AG09309 (cell line): ENCODE data around the gene CNPY1.

ENCODE experiments used
- DNase-seq: peaks from one replicate; pipeline ENCODE4 v3.0.0-alpha.2; 2010; ENCODE audit warnings: low read depth
- H3K4me3 ChIP-seq: 2 replicates; pipeline ENCODE4 v1.5.1; 2011; ENCODE audit warnings: mild to moderate bottlenecking, low read depth, low read length, moderate library complexity; ENCODE audit not compliant: control insufficient read depth
- CTCF ChIP-seq: IDR thresholded peaks from 2 replicates; pipeline ENCODE4 v1.5.1; 2011; ENCODE audit warnings: mild to moderate bottlenecking, low read depth, low read length, inconsistent platforms; ENCODE audit not compliant: insufficient read depth, control insufficient read depth; ENCODE audit errors: missing control alignments

CNPY1 gene

DNA sequence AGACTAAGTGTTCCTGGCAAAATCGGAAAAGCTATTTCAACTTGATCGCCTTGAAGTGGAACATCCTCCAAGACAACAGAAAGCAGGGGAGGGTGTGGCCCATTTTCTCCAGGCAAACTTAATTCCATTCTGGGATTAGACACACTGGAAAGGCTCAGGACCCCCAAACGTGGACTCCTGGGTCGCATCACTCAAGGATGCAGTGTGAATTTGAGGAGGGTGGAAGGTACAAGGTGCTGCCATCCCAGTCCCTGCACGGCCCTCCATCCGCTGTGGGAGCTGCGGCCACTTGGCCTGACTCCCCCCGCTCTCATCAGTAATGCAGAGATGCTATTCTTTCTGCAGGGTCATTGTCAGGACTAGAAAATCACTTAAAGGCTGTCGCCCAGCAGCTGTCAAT is 2.4 kb downstream of the CNPY1 start:
- H3K4me3 ChIP-seq: no peak overlapping the region
- no peak for DNase-seq
- TF ChIP-seq CTCF: no peak

DNA sequence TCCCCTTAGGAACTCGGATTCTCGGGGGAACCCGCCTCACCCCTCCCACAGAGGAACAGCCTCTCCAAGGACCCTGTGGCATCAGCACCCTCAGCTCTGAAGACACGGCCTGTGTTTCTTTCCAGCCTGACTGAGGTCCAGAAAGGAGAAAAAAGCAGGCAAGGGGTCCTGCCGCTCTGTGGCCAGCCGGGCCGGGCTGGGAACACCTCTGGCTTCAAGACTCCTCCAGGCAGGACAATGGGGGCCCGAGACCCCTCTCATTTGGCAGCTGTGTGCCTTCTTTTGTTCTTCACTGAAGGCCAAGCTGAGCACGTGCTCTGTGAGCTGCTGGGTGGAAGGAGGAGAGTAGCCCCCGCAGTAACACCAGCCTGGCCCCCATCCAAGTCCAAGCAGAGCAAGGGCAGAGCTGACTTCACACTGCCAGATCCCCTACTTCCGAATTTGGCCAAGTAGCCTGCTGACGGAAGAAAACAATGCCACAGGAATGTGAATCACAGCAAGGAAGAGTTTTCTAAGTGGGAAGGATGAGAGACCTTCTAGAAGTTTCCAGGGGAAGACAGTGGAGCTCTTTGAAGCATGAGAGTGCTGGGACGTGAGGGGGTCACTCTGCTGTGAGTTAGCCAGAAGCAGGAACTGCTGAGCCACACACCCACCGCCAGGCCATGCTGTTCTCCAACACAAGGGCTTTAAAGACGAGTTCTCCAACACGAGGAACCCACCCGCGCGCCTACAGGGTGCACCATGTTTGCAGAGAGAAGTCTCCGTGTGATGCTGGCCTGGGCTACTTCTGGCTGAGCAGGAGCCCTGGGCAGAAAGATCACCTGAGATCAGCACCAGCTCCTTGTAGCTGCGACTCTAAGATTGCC is 3.1 kb downstream of the CNPY1 start:
- no peak for DNase-seq
- TF ChIP-seq CTCF: no peak
- H3K4me3 ChIP-seq: no peak overlapping the region

GRCh38 chr7:155541986-155542675 is 4.2 kb downstream of the CNPY1 start:
- DNase-seq: no peak
- H3K4me3 ChIP-seq: no peak overlapping the region

DNA sequence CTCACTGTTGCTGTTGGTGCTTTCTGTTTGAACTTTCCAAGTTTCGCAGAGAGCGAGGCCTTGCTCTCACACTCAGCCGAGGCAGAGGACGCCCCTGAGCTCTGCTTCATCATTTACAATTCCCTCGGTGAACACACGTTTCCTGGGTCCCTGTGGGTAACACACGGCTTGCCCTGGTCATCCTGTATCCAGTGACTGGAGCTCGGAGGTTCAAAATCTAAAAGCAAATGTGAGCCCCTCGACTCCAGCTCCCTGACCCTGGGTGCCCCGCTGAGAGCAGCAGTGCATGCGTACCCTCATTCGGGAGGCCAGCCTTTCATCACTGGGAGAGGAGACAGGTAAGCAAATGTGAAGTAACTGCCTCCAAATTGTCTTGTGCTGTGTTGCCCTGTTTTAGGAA is 5.8 kb downstream of the CNPY1 start:
- no peak for DNase-seq
- H3K4me3 ChIP-seq: no peak overlapping the region
- TF ChIP-seq CTCF: no peak

More at GRCh38 chr7:155541986-155542675, 4.2 kb downstream of the CNPY1 start:
- TF ChIP-seq CTCF: no peak

DNA sequence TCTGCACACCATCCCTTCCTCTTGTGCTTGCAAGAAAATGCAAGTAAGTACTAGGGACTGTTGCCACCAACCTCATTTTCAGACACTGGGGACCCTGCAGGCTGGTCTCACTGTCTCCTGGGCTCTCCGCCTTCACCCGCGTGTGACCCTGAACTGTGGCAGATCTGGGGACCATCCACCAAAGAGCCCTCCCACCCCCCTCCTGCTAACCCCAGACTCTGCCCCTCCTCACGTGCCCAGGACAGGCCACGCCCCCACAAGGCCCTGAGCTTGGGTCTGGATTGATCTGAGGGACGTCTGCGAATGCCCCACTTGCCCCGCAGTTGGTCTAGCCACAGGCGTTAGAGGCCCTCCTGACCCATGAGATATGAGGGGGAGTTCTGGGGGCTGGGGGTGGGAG is 8.1 kb downstream of the CNPY1 start:
- TF ChIP-seq CTCF: no peak
- H3K4me3 ChIP-seq: no peak overlapping the region
- DNase-seq: no peak

DNA sequence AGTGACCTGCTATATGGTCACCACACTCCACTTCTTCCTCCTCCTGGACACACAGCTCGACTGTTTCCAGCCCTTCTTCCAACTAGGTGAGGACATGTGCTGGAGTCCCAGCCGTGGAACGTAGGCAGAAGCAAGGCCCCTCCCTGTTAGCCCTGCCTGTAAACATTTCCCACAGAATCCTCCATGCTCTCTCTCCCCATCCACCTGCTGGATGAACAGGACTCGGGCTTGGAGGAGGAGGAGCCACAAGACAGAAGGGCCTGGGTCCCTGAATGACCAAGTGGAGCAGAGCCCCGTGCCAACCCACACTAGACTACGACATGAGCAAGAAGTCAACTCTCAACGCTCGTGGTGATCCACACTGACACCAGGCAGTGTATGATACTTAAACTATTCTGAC is 9.9 kb downstream of the CNPY1 start:
- H3K4me3 ChIP-seq: no peak overlapping the region
- no peak for TF ChIP-seq CTCF
- no peak for DNase-seq

- no peak overlapping the region for H3K4me3 ChIP-seq
- no peak for TF ChIP-seq CTCF
- DNase-seq: no peak
These were observed 11.7 kb downstream of the CNPY1 start for GRCh38 chr7:155534691-155535090.
